Suprapubic skin (tissue), 4 donors: ENCODE data around the gene SLC22A31.

Source experiments
- POLR2A ChIP-seq, 2 donors: fragments of 450-650 bp; IDR thresholded peaks; one replicate each; pipeline ENCODE4 v1.6.1; 2017; ENCODE audit warnings: antibody characterized with exemption in 2 of 2, mild to moderate bottlenecking in 2 of 2, moderate library complexity in 2 of 2
- POLR2AphosphoS5 ChIP-seq, 3 donors: sonication (generic); formaldehyde crosslinking; IDR thresholded peaks; one replicate each; pipeline ENCODE4 v1.6.1; 2017; ENCODE audit warnings: antibody characterized with exemption in 3 of 3
- TF ChIP-seq, protein P1 (sequence below), 2 donors: fragments of 200-600 bp in 1 of 2; fragments of 450-650 bp in 1 of 2; sonication (generic) in 1 of 2; IDR thresholded peaks; one replicate each; pipeline ENCODE4 v1.5.1; 2016 to 2019; ENCODE audit warnings: antibody characterized with exemption in 2 of 2, mild to moderate bottlenecking in 1 of 2, moderate library complexity in 1 of 2

DNA sequence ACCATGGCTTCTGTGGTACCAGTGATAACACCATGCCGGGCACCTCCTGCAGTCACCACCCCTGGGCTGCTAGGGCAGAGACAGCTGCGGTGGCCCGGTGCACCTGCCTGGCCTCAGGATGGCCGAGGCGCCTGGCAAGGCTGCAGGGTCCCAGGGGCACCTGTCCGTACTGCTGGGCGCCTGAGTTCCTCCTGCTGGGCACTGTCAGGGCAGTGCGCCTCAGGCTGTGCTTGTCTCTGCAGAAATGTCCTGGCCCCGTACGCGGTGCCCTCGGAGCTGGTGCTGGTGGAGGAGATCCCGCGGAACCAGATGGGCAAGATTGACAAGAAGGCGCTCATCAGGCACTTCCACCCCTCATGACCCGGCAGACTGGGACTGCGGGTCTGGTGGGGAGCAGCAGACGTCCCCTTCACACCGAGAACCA is 46.5 kb downstream of the SLC22A31 start:
- no peak for TF ChIP-seq POLR2AphosphoS5 (IDR thresholded peaks at IDR 0.05)
- TF ChIP-seq POLR2A (IDR thresholded peaks at IDR 0.05) = no peak
- TF ChIP-seq, protein P1, sequence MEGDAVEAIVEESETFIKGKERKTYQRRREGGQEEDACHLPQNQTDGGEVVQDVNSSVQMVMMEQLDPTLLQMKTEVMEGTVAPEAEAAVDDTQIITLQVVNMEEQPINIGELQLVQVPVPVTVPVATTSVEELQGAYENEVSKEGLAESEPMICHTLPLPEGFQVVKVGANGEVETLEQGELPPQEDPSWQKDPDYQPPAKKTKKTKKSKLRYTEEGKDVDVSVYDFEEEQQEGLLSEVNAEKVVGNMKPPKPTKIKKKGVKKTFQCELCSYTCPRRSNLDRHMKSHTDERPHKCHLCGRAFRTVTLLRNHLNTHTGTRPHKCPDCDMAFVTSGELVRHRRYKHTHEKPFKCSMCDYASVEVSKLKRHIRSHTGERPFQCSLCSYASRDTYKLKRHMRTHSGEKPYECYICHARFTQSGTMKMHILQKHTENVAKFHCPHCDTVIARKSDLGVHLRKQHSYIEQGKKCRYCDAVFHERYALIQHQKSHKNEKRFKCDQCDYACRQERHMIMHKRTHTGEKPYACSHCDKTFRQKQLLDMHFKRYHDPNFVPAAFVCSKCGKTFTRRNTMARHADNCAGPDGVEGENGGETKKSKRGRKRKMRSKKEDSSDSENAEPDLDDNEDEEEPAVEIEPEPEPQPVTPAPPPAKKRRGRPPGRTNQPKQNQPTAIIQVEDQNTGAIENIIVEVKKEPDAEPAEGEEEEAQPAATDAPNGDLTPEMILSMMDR (IDR thresholded peaks at IDR 0.05) = no peak
